Right hindlimb (tissue), 1 donor: Measurements from ENCODE around the gene KANK2.

Experiments
- DNase-seq: peaks from one replicate; pipeline ENCODE4 v3.0.0-alpha.2; 2018

The KANK2 gene

GRCh38 chr19:11197291-11198174, at the start of gene KANK2:
KANK2 (minus strand) TSS chr19:11197545; CDS start chr19:11194511, 3,034 bp downstream.
- peak; percentile 91 for DNase-seq

- DNase-seq: no peak
Observed at GRCh38 chr19:11246941-11247340, 49.6 kb upstream of the KANK2 start.

- no peak for DNase-seq
Observed at GRCh38 chr19:11244846-11245589, 47.7 kb upstream of the KANK2 start.

- DNase-seq: no peak
Observed at GRCh38 chr19:11243798-11244169, 46.4 kb upstream of the KANK2 start.

GRCh38 chr19:11242864-11243797, 45.8 kb upstream of the KANK2 start:
- DNase-seq: peak; percentile 89

- no peak for DNase-seq
Observed at GRCh38 chr19:11242025-11242424, 44.7 kb upstream of the KANK2 start.

- no peak for DNase-seq
Observed at GRCh38 chr19:11240008-11240444, 42.7 kb upstream of the KANK2 start.

GRCh38 chr19:11239377-11240000, 42.1 kb upstream of the KANK2 start, which contains the start of gene ANGPTL8:
ANGPTL8 (plus strand) TSS chr19:11239619; CDS start chr19:11239638, 19 bp downstream.
- no peak for DNase-seq

- DNase-seq: no peak
Observed at GRCh38 chr19:11238781-11239376, 41.5 kb upstream of the KANK2 start.

- no peak for DNase-seq
Observed at GRCh38 chr19:11238041-11238440, 40.7 kb upstream of the KANK2 start.

GRCh38 chr19:11237321-11237720, 40.0 kb upstream of the KANK2 start:
- DNase-seq: no peak

- no peak for DNase-seq
Observed at GRCh38 chr19:11236324-11237301, 39.3 kb upstream of the KANK2 start.

- DNase-seq: no peak
Observed at GRCh38 chr19:11234486-11235075, 37.2 kb upstream of the KANK2 start.

- no peak for DNase-seq
Observed at GRCh38 chr19:11233073-11233472, 35.7 kb upstream of the KANK2 start.

GRCh38 chr19:11232555-11232954, 35.2 kb upstream of the KANK2 start:
- DNase-seq: no peak

- no peak for DNase-seq
Observed at GRCh38 chr19:11230621-11231386, 33.5 kb upstream of the KANK2 start.

GRCh38 chr19:11227195-11227886, 30.0 kb upstream of the KANK2 start:
- no peak for DNase-seq

- DNase-seq: no peak
Observed at GRCh38 chr19:11226716-11227166, 29.4 kb upstream of the KANK2 start.

GRCh38 chr19:11225815-11226214, 28.5 kb upstream of the KANK2 start:
- DNase-seq: no peak
